ENCODE results near the gene EEF2.
"Not testable (repeated sequence)": the region's sequence is repeated elsewhere in the genome, so short reads cannot be mapped to it uniquely, and the experiment has no call there.

Gene EEF2

GRCh38 chr19:4014541-4015491 is 29.6 kb upstream of the EEF2 start:
- DNase-seq = peak; percentile 53

- no peak for DNase-seq
Measured at GRCh38 chr19:4013886-4014540, 28.8 kb upstream of the EEF2 start.

- DNase-seq = no peak
Measured at GRCh38 chr19:4012975-4013634, 27.8 kb upstream of the EEF2 start.

GRCh38 chr19:4012092-4012974 is 27.1 kb upstream of the EEF2 start:
- DNase-seq = no peak

- not testable (repeated sequence) for DNase-seq
Measured at GRCh38 chr19:4011430-4011829, 26.2 kb upstream of the EEF2 start.

- DNase-seq = no peak
Measured at GRCh38 chr19:4010808-4011110, 25.5 kb upstream of the EEF2 start.

- DNase-seq = no peak
Measured at GRCh38 chr19:4009990-4010807, 24.9 kb upstream of the EEF2 start.

- DNase-seq = peak; percentile 60
Measured at GRCh38 chr19:4007836-4008539, 22.7 kb upstream of the EEF2 start.

- peak; percentile 94 for DNase-seq
Measured at GRCh38 chr19:4007021-4007835, 22.0 kb upstream of the EEF2 start, which contains the start of gene PIAS4. PIAS4 (plus strand) TSS chr19:4007736; CDS start chr19:4007761, 25 bp downstream.

- not testable (repeated sequence) for DNase-seq
Measured at GRCh38 chr19:4005436-4005835, 20.2 kb upstream of the EEF2 start.

- not testable (repeated sequence) for DNase-seq
Measured at GRCh38 chr19:4000798-4001197, 15.5 kb upstream of the EEF2 start.

- DNase-seq = not testable (repeated sequence)
Measured at GRCh38 chr19:3998667-3999412, 13.6 kb upstream of the EEF2 start.

- DNase-seq = no peak
Measured at GRCh38 chr19:3995607-3996006, 10.3 kb upstream of the EEF2 start.

- no peak for DNase-seq
Measured at GRCh38 chr19:3990815-3991117, 5.5 kb upstream of the EEF2 start.

- peak; percentile 92 for DNase-seq
Measured at GRCh38 chr19:3987619-3988371, 2.5 kb upstream of the EEF2 start.

GRCh38 chr19:3986260-3987041 is 1.2 kb upstream of the EEF2 start:
- peak; percentile 70 for DNase-seq

GRCh38 chr19:3985643-3986259 is 488 bp upstream of the EEF2 start:
- no peak for DNase-seq

GRCh38 chr19:3984584-3984907 is 717 bp downstream of the EEF2 start:
- DNase-seq = peak; percentile 36
